Erythroblast (primary cell): ENCODE measurements around the gene LRRC31.

Experiments
- GATA1 ChIP-seq: IDR thresholded peaks from 2 replicates; pipeline ENCODE4 v1.6.1; 2011; ENCODE audit warnings: low read depth, mild to moderate bottlenecking, control low read depth, low read length, moderate library complexity
- POLR2A ChIP-seq: IDR thresholded peaks from 2 replicates; pipeline ENCODE4 v1.6.1; 2011; ENCODE audit warnings: mild to moderate bottlenecking, low read length

GRCh38 chr3:169846458-169847193, 23.1 kb downstream of the LRRC31 start:
- TF ChIP-seq POLR2A (no peak), GATA1 (no peak)
